ENCODE data around the gene SPATA25. TPM values are rescaled to one million over a fixed set of nuclear protein-coding genes. Genes with fewer than 3 reads are reported as not detected.
"Not testable (repeated sequence)": the region's sequence is repeated elsewhere in the genome, so short reads cannot be mapped to it uniquely, and the experiment has no call there.

SPATA25 gene
- total RNA-seq, 1 donor from 2014 or later, result 2.8 TPM

- peak; percentile 0 for ATAC-seq
- no peak for DNase-seq (ENCODE audit: low spot score)
- intact Hi-C loops (cut with DNase I), result no loop called here
Measured at GRCh38 chr20:45918779-45919537, 31.5 kb upstream of the SPATA25 start.

DNA sequence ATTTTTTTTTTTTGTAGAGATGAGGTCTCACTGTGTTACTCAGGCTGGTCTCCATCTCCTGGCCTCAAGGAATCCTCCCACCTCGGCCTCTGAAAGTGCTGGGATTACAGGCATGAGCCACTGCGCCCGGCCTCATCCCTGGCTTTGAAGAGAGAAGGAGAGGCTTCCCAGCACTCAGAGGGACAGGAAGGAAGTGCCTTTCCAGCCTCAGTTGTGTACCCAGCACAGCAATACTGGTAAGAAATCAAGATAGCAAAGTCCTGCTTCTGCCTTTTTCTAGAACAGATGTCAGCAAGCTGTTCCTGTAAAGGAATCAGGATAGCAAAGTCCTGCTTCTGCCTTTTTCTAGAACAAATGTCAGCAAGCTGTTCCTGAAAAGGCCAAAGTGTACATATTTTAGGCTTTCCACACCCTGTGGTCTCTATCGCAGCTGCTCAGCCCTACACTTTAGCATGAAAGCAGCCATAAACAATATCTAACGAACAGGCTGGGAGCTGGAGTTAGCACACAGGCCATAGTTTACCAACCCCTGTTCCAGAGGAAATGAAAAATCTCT lies 30.8 kb upstream of the SPATA25 start:
- peak; percentile 44 for ATAC-seq
- no peak for DNase-seq (ENCODE audit: low spot score)
- intact Hi-C loops (cut with DNase I), result no loop called here

DNA sequence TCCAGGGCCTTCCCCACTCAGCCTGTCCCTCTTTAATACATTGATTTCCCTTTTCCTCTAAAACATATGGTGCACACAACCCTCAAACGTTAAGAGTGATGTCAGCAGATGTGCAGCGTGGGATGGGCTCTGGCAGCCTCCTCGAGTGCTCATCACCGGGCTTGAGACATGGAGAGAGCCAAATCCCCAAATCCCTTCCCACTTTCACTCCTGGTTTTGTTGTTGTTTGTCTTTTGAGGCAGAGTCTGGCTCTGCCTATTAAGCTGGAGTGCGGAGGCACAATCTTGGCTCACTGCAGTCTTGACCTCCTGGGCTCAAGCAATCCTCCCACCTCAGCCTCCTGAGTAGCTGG lies 30.3 kb upstream of the SPATA25 start:
- intact Hi-C loops (cut with DNase I), result no loop called here
- DNase-seq (ENCODE audit: low spot score), result no peak
- peak; percentile 57 for ATAC-seq

DNA sequence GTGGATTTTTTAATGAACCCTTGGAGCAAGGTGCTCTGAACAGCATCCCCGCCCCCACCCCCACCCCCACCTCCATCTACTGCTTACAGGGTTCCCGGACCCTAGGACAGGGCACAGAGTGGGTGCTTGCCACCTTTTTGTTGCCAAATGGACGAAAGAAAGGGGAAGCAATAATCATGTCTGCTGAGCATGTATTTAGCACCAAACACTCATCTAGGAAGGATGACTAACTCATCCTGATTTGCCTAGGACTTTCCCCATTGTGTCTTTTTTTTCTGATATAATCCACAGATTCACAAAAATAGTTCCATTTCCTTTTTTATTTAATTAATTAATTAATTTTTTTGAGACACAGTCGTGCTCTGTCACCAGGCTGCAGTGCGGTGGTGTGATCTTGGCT lies 25.7 kb upstream of the SPATA25 start:
- intact Hi-C loops (cut with DNase I), result no loop called here
- ATAC-seq (no peak), DNase-seq (ENCODE audit: low spot score) (no peak)

DNA sequence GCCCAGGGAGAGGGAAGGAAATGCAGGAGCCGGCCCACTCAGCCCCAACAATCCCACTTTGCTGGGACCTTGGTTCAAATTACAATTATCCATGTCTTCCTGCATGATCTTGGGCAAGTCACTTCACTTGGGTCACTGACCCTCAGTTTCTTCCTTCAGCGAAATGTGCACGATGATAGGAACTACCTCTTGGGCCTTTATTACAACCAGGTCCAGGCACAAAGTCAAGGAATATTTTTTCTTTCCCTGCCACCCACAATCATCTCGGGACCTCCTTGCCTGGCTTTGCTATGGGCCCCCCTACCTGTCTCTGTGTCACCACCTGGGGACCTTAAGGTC lies 24.9 kb upstream of the SPATA25 start:
- intact Hi-C loops (cut with DNase I), result no loop called here
- DNase-seq (ENCODE audit: low spot score), result no peak
- ATAC-seq, result no peak

DNA sequence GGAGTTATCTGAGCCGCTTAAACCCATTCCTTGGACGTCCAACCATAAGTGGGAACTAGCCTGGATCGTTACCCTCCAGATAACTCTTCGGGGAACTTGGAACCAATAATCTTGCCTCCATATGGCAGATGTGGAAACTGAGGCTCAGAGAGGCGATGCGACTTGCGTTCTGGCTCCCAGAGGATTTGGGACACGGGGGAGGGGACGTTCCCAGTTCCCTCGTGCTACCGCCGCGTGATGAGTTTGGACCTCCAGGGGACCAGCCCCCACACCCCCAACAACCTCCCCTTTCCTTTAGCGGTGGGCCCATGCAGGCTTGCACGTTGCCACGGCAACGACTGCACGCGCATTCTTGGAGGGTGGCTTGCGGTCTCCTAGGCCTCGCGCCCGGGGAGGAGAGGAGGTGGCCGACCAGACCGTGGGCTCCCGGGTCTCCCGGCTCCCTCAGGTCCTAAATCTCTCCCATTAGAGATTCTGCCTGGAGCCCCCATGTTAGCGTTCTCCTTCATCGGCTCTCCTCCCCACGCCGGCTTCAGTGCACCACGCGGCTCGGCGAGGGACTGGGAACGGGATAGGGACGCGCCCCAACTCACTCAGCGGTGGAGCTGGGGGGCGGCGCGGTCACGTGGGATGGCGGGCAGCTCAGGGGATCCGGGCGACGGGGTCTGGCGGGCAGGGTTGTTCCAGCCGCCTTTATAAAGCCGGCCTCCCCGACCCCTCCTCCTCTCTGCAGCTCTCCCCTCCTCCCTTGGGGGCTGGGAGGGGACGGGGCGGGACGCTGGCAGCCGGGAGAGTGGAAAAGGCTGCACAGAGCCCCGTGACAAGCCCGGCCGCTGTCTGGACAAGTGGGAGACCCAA lies 24.3 kb upstream of the SPATA25 start, which contains the start of gene PLTP:
Gene PLTP (minus strand): TSS at position 670 of the 858 bp plus-strand sequence. CDS start 703 bp downstream, outside the sequence.
- intact Hi-C loops (cut with DNase I), result no loop called here
- peak; percentile 86 for DNase-seq (ENCODE audit: low spot score)
- peak; percentile 71 for ATAC-seq

- intact Hi-C loops (cut with DNase I), result no loop called here
Measured at GRCh38 chr20:45910670-45911485, 23.5 kb upstream of the SPATA25 start.

DNA sequence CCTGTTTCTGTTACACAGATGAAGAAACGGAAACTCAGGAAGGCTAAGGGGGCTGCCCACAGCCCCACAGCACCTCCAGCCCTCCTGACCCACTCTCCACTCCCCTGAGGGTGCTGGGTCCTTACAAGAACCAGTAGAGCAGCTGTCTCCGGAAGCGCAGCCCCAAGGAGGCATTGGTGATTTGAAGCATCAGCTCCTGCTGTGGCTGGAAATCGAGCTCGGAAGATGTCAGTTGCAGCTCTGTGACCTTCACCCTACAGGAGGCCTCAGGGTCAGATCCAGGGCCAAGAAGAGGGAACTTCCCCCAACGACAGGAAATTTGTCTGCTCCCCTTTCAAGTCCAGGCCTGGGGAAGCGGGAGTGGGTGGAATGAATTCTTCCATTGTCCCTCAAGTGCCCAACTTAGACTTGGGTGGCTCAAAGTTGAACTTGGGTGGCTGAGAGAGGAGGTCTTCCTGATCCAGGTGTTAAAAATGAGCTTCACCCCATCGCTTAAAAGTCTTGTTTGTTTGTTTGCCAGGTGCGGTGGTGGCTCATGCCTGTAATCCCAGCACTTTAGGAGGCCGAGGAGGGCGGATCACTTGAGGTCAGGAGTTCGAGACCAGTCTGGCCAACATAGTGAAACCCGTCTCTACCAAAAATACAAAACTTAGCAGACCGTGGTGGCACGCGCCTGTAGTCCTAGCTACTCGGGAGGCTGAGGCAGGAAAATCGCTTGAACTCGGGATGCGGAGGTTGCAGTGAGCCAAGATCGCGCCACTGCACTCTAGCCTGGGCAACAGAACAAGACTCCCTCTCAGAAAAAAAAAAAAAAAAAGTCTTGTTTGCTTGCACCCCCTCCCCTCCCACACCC lies 22.6 kb upstream of the SPATA25 start:
- intact Hi-C loops (cut with DNase I), result no loop called here
- no peak for ATAC-seq
- no peak for DNase-seq (ENCODE audit: low spot score)

More at GRCh38 chr20:45910670-45911485, 23.5 kb upstream of the SPATA25 start:
- ATAC-seq (peak; percentile 94), DNase-seq (ENCODE audit: low spot score) (peak; percentile 99)

DNA sequence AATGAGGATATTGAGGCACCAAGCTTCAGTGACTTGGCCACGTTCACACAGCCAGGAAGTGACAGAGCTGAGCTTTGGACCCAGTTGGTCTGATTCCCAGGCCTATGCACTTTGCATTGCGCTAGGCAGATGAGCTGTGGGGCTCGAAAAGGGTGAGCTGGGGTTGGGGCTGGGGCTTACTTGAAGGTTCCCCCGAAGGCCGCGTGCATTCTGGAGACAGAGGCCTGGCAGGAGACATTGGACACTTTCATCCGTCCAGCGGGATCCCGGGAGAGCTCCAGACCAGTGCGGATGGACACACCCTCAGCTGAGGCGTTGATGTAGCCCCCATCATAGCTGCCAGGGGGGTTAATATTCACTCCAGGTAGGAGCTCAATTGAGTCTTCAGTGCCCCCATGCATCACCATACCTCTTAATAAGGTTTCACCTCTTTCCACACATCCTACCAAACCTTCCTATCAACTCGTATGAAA lies 21.9 kb upstream of the SPATA25 start:
- no peak for DNase-seq (ENCODE audit: low spot score)
- intact Hi-C loops (cut with DNase I), result no loop called here
- no peak for ATAC-seq

- DNase-seq (ENCODE audit: low spot score) (no peak), ATAC-seq (no peak)
- intact Hi-C loops (cut with DNase I), result no loop called here
Measured at GRCh38 chr20:45908084-45908483, 20.7 kb upstream of the SPATA25 start.

DNA sequence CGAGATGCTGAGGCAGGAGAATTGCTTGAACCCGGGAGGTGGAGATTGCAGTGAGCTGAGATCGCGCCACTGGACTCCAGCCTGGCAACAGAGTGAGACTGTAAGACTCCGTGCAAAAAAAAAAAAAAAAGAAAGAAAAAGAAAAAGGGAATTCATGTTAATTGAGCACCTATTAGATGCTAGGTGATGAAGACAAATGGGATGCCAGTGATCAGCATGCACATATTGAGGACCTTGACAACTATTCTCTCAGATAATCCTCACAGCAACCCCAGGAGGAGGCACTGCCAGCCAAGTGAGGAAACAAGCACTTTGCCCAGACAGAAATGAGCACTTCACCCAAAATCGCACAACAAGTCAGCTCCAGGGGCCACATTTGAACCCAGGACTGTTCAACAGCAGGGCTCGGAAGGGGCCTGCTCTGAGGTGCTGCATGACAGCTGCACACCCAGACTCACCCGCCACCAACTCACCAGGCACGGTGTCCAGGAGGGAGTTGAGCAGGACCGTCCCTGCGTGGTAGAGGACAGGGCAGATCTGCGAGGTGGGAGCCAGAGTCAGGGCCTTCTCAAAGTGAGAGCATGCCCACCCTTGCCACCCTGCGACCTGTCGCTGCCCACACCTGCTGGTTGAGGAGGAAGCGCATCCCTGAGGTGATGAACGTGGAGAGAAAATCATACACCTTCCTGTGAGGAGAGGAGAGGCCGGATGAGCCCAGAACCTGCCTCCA lies 20.0 kb upstream of the SPATA25 start:
- DNase-seq (ENCODE audit: low spot score) (no peak), ATAC-seq (no peak)
- intact Hi-C loops (cut with DNase I), result no loop called here

- intact Hi-C loops (cut with DNase I), result no loop called here
- no peak for ATAC-seq
- no peak for DNase-seq (ENCODE audit: low spot score)
Measured at GRCh38 chr20:45905505-45906079, 18.2 kb upstream of the SPATA25 start.

DNA sequence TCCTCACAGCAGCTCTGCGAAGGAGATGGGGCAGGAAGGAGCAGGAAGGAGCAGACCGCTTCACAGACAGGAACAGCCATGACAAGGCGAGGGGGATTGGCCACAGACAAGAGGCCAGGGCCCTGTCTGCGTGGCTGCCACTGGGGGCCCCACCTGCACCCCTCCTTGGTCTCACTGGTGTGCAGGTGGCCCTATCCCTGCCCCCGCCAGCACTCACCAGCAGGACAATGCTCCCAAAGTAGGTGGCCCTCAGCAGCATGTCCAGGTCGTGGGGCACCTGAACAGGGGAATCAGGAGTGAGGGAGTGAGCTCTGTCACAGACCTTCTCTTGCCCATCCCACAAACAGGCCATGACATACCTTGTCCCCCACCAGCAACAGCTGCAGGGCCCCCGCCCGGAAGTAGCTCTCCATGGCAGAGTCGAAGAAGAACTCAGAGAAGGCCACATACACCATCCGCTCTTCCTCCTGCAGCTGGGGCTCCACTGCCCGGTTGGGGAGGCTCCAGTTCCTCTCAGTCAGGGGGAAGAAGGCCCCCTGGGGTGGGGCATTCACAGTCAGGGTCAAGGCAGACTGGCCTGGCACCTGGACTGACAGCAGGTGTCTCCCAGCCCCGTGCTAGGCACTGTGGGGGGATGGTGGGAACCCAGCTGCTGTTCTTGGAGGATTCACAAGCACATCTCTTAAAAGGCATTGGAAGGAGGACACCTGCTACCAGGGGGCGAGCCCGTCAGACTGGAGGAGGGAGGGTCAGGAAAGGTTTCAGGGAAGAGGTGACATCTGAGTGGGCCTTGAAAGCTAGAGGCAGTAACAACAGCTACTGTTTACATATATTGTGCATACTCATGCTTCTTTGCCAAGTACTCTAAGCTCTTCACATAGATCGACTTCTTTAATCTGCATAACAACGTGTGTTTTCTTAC lies 17.4 kb upstream of the SPATA25 start:
- no peak for DNase-seq (ENCODE audit: low spot score)
- no peak for ATAC-seq
- intact Hi-C loops (cut with DNase I), result no loop called here

GRCh38 chr20:45902199-45902701 lies 14.8 kb upstream of the SPATA25 start:
- no peak for ATAC-seq

DNA sequence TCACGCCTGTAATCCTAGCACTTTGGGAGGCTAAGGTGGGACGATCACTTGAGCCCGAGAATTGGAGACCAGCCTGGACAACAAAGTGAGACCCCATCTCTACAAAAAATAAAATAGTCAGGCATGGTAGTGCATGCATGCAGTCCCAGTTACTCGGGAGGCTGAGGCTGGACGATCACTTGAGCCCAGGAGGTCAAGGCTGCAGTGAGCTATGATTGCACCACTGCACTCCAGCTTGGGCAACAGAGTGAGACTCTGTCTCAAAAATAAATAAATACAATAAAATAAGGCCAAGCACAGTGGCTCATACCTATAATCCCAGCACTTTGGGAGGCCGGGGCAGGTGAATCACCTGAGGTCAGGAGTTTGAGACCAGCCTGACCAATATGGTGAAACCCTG lies 13.9 kb upstream of the SPATA25 start:
- ATAC-seq; intact Hi-C loops (cut with DNase I); DNase-seq (ENCODE audit: low spot score): not testable (repeated sequence)

More at GRCh38 chr20:45902199-45902701, 14.8 kb upstream of the SPATA25 start:
- intact Hi-C loops (cut with DNase I), result no loop called here
- no peak for DNase-seq (ENCODE audit: low spot score)
